ENCODE data around the gene MEIOB.

MEIOB gene

DNA sequence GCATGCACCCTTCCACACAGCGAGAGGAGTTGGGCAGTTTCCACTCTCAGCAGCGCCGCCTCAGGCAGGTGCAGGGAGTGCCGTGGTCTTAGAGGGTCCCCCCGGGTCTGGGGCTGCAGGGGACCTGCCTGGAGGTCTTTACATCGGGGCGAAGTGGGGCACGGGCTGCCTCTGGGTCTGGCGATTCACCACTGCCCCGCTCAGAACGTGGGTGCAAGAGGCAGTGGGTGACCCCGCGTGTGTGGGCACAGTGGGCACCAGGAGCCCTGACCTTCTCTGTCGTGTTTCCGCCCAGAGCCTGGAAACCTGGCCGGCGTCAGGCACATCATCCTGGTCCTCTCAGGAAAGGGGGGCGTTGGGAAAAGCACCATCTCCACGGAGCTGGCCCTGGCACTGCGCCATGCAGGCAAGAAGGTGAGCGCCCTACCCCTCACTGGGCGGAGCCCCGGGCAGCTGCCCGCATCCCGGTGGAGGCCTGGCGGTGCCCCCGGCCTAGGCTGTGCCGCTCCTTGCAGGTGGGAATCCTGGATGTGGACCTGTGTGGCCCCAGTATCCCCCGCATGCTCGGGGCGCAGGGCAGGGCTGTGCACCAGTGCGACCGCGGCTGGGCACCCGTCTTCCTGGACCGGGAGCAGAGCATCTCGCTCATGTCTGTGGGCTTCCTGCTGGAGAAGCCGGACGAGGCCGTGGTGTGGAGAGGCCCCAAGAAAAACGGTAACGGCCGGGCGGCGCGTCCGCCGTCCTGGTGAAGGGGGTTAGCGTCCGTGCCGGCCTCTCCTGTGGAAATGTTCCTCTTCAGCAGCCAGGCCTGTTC lies 85.5 kb downstream of the MEIOB start:
- no peak for DNase-seq (ENCODE audit: low spot score)

DNA sequence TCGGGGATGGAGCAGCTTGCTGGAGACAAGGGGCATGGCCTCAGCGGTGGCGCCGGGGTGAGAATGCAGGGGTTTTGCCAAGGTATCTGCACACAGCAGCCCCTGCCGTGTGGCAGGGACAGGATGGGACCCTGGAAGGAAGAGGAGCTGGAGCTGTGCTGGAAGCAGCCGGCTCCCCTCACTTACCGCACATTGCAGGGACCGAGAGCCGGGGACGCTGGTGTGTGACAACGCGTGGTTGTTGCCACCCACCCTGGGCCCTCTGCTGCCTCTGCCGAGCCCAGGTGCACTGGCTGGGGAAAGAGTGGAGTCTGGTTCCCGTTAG lies 86.2 kb downstream of the MEIOB start:
- no peak for DNase-seq (ENCODE audit: low spot score)

DNA sequence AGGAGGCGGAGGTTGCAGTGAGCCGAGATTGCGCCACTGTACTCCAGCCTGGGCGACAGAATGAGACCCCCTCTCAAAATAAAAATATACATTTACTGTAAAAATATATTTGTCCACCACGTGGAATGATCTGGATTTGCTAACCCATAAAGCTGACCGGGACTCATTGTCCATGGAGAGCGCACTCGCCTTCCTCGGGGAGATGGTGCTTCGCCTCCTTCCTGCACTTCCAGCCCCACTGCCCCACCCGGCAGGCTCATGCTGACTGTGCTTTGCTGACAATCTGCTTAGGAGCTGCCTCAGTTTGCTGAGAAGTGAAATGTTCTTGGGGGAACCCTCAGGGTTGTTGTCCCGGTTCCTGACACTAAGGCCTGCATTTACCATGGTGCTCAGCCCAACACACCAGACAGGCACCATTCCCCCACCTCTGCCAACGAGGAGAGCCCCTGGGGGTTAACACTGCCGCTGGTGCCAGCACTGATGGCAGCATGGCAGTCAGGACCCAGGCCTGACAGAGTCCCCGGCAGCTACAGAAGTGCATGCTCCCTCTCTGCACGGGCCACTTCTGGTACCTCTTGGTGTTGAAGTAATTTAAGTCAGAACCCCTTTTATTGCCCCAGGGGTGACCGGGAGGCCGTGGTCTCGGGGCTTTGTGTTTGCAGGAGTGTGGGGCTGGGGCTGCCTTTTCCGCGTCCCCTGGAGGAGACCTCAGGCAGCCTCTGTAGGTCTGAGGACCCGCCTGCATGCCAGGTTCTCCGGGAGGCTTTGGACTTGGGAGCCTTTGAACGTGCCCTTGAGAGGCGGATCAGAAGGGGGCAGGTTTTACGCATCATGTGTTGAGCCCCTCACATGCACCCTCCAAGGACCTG lies 86.8 kb downstream of the MEIOB start:
- DNase-seq (ENCODE audit: low spot score), result no peak

All from AG08396 (cell line).